HL-60 (cell line): ENCODE measurements around the gene CTR9.

Experiments used
- CTCF ChIP-seq: IDR thresholded peaks from one replicate; pipeline ENCODE4 v1.5.1; 2011; ENCODE audit warnings: low read length, control low read depth, inconsistent platforms; ENCODE audit not compliant: insufficient read depth
- GABPA ChIP-seq: IDR thresholded peaks from 2 replicates; pipeline ENCODE4 v1.6.1; 2012; ENCODE audit warnings: low read depth
- POLR2AphosphoS5 ChIP-seq: IDR thresholded peaks from 2 replicates; pipeline ENCODE4 v1.6.1; 2012; ENCODE audit warnings: low read depth
- REST ChIP-seq: IDR thresholded peaks from 2 replicates; pipeline ENCODE4 v1.6.1; 2012; ENCODE audit warnings: low read depth; ENCODE audit not compliant: insufficient replicate concordance
- SPI1 ChIP-seq: IDR thresholded peaks from 2 replicates; pipeline ENCODE4 v1.6.1; 2012; ENCODE audit warnings: low read depth, mild to moderate bottlenecking, borderline replicate concordance

- no peak for TF ChIP-seq CTCF
- TF ChIP-seq SPI1: no peak
- no peak for TF ChIP-seq GABPA
- TF ChIP-seq POLR2AphosphoS5: no peak
- no peak for TF ChIP-seq REST
Observed at GRCh38 chr11:10720881-10721376, 30.1 kb upstream of the CTR9 start.
